ENCODE data around the gene PTCH2.

The PTCH2 gene

DNA sequence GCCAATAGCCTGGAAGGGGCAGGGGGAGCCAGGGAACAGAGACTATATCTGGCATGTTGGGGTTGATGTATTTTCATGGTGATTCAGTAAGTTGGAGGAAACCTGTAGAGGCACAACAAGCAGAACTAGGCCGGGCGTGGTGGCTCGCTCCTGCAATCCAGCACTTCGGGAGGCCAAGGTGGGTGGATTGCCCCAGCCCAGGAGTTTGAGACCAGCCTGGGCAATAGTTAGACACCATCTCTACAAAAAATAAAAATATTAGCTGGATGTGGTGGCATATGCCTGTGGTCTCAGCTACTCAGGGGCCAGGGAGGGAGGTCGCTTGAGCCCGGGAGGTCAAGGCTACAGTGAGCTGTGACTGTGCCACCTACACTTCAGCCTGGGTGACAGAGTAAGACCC lies 10.1 kb upstream of the PTCH2 start:
- TF ChIP-seq, protein P1, sequence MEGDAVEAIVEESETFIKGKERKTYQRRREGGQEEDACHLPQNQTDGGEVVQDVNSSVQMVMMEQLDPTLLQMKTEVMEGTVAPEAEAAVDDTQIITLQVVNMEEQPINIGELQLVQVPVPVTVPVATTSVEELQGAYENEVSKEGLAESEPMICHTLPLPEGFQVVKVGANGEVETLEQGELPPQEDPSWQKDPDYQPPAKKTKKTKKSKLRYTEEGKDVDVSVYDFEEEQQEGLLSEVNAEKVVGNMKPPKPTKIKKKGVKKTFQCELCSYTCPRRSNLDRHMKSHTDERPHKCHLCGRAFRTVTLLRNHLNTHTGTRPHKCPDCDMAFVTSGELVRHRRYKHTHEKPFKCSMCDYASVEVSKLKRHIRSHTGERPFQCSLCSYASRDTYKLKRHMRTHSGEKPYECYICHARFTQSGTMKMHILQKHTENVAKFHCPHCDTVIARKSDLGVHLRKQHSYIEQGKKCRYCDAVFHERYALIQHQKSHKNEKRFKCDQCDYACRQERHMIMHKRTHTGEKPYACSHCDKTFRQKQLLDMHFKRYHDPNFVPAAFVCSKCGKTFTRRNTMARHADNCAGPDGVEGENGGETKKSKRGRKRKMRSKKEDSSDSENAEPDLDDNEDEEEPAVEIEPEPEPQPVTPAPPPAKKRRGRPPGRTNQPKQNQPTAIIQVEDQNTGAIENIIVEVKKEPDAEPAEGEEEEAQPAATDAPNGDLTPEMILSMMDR (conservative IDR thresholded peaks at IDR 0.05; ENCODE audit: low read depth, low read length) = no peak
- no peak overlapping the region for H3K4me3 ChIP-seq (ENCODE audit: low read length)
- no peak for DNase-seq (ENCODE audit: low read depth)

DNA sequence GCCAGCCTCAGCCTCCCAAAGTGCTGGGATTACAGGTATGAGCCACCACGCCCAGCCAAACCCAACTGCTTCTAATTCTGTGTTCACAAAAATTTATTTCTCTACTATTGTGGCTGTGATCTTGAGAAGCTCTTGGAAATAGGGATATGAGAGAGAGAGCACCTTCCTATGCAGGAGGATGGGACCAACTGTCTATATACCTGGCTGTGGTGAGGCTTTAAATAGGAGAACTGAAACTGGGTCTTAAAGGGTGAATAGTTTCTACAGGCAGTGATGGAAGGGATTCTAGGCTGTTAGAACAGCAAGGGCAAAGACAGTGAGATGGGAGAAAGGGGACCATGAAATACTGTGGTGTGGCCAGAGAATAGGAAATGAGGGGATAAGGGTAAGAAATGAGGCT lies 8.3 kb upstream of the PTCH2 start:
- TF ChIP-seq, protein P1 (conservative IDR thresholded peaks at IDR 0.05; ENCODE audit: low read depth, low read length) = no peak
- H3K4me3 ChIP-seq (ENCODE audit: low read length) = no peak overlapping the region
- DNase-seq (ENCODE audit: low read depth) = no peak

DNA sequence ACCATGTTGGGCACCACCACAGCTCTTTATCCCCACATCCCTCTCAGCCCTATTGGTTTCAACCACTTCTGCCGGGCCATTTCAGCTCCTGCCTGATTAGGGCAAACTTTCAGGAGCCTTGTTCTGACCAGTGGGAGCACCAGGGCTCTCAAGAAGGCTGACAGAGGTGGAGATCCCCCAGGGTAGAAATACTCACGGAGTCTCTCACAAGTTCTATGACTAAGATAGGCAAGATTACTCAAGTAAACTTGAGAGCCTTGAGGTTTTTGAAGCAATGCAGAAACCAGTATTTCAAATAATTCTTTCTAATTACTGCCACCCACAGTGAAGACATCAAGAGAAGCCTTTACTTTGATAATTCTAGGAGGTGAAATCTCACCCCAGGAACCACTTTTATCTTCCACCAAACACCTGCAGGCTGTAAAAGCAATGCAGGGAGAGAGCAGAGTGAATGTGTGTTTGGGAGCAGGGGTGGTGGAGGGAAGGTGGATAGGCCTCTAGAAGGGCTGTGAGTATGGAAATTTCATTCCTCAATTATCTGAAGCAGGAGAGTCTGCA lies 6.6 kb upstream of the PTCH2 start:
- TF ChIP-seq, protein P1 (conservative IDR thresholded peaks at IDR 0.05; ENCODE audit: low read depth, low read length) = no peak
- no peak overlapping the region for H3K4me3 ChIP-seq (ENCODE audit: low read length)
- no peak for DNase-seq (ENCODE audit: low read depth)

DNA sequence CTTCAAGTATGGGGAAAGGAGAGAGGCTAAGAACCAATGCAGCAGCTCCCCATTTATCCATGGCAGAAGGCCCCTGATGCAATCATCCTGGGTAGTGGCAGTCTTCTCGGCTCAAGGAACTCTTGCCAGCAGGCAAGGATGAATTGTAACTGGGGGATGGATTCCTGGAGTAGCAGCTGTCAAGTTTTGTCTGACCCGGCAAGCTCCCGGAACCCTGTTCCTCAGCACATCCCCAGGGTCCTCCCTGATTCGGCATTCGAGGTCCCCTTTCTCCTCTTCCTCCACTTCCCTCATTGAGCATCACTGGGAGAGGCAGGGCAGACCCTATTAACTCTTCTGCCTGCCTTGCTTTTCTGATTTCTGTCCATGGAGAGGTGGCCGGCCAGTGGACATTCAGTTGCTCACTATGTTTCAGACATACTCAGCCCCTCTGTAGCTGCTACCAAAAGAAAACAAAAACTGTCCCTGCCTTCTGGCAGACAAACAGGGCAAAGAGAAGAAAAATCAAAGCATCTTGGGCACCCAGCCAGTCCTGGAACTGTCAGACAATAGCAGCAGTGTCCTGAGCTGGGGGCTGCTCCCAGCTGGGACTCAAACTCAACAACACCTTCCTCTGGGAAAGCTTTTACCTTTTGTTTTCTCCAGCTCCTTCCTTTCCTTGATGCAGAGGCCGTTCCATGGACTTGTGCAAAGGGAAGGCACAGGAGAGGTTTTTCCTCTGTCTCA lies 5.6 kb upstream of the PTCH2 start:
- no peak for DNase-seq (ENCODE audit: low read depth)
- TF ChIP-seq, protein P1 (conservative IDR thresholded peaks at IDR 0.05; ENCODE audit: low read depth, low read length) = no peak
- no peak overlapping the region for H3K4me3 ChIP-seq (ENCODE audit: low read length)

DNA sequence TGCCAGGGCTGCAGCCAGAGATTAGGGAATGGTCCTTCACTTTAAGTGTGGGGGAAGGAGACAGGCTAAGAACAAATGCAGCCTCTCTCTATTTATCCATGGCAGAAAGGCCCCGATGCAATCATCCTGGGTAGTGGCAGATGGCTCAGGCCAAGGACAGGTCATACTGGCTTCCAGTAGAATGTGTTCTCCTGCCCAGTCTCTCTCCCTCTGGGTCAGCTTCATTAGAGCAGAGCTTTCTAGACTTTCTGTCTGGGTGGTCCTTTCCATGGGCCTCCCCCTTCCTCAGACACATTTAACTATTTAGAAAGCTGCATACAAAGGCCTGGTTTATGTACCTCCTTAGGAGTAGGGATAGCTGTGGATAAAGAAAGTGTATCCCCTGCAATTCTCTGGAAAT lies 4.8 kb upstream of the PTCH2 start:
- no peak for DNase-seq (ENCODE audit: low read depth)
- no peak overlapping the region for H3K4me3 ChIP-seq (ENCODE audit: low read length)
- TF ChIP-seq, protein P1 (conservative IDR thresholded peaks at IDR 0.05; ENCODE audit: low read depth, low read length) = no peak

DNA sequence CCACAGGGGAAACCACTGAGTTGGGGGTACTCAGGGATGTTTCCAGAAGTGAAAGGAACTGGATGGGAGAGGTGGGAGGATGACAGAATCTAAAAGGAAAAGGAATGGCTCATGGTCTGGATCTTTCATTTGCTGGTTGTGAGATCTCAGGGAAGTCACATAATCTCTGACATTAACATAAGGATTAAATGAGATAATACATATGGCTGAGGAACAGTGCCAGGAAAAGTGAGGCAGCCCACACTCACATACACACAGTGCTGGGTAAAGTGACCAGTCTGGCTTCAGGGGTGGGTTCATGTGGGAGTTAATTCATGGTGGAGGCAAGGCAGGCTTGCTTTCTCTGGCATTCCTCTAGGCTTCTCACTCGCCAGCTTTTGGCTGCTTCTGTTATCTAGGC lies 3.9 kb upstream of the PTCH2 start:
- no peak overlapping the region for H3K4me3 ChIP-seq (ENCODE audit: low read length)
- DNase-seq (ENCODE audit: low read depth) = no peak
- TF ChIP-seq, protein P1 (conservative IDR thresholded peaks at IDR 0.05; ENCODE audit: low read depth, low read length) = no peak

DNA sequence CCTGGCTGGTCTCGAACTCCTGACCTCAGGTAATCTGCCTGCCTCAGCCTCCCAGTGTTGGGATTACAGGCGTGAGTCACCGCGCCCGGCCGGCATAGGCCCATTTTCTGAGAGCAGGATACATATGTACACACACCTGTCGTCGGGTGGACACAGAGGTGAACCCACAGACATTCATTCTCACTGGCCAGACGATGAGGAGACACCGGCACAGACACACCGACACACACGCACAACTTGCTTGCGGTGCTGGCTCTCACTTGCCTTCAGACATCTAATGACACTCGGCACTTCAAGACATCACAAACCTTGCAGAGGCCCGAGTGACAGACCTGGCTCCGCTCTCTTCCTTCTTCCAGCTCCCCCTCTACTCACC lies 579 bp downstream of the PTCH2 start:
- H3K4me3 ChIP-seq (ENCODE audit: low read length) = peak overlapping the region; percentile 57
- TF ChIP-seq, protein P1 (conservative IDR thresholded peaks at IDR 0.05; ENCODE audit: low read depth, low read length) = no peak
- no peak for DNase-seq (ENCODE audit: low read depth)

Measured in retinal pigment epithelial cell (primary cell).